ENCODE data around the gene ZNF574.

The ZNF574 gene

DNA sequence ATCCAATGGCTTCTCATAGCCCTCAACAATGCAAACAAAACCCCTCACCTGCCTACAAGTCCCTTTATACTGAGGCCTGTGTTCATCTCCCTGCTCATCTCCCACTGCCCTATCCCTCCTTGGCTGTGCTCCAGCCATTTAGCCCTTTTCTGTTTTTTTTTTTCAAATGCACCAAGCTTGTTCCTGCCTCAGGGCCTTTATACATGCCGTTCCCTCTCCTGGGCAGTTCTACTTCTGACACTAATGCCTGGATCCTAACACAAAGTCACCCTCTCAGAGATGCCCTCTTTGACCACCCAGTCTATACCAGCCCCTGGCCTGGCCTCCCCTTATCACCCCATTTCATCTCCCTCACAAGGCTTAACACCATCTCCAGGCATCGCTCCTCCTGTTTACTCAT lies 26.9 kb downstream of the ZNF574 start:
- no peak for DNase-seq (ENCODE audit: low read depth)

DNA sequence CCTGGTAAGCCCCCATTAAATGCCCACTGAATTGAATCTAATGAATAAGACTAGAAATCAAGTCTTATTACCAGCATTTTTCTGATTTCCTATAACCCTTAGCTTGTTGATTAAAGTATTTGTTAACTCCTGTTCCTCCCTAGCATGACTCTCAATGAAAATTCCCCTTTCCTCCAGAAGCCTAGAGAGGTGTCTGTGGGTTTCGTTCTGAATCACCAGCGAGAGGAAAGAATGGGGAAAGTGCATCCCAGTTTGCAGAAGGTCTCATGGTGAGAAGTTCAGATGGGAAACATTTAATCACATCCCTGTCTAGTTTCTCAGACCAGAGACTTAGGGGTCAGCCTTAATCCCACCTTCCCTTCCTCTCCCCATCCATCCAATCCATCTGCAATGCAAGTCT lies 29.4 kb downstream of the ZNF574 start:
- no peak for DNase-seq (ENCODE audit: low read depth)

DNA sequence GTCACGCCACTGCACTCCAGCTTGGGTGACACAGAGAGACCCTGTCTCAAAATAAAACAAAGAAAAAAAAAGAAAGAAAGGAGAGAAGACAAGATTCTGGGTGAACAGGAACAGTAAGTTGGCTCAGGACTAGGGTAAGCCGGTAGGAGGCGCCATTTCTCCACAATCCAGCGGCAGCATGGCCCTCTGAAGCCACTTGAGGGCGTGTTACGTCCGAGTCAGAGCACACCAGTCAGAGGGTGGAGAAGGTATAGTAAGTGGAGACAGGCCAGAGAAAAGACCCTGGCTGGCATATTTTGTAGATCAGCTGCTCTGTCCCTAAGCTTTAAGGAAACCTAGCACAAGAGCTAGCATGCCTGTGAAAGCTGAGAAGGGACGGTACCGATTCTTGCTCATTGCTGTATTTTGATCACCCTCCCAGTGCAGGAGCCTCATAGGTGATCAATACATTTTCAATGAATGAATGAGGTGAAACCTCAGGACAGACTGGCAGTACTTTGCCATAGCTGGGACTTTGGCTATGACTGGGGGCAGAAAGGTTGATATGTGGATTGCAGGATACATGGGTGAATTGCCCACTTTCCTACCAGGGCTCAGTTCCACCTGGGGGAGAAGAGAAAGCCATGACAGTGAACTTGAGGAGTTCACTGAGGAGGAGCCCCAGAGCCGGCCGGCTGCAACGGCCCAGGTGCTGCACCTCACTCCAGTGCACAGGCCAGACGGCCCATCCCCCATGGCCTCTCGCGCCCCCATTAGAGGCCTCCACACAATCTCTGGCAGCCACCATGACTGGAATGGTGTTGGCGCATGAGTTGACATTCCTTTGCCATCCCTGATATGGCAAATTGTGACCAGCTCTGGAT lies 32.8 kb downstream of the ZNF574 start:
- DNase-seq (ENCODE audit: low read depth) = peak; percentile 74

DNA sequence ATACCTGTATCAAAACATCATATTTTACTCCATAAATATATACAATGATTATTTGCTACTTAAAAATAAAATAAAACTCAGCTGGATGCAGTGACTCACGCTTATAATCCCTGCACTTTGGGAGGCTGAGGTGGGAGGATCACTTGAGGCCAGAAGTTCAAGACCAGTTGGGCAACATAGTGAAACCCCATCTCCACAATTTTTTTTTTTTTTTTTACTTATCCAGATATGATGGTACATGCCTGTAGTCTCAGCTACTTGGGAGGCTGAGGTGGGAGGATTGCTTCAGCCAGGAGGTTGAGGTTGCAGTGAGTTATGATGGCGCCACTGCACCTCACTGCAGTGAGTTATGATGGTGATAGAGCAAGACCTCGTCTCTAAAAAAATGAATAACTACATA lies 33.9 kb downstream of the ZNF574 start:
- DNase-seq (ENCODE audit: low read depth) = no peak

DNA sequence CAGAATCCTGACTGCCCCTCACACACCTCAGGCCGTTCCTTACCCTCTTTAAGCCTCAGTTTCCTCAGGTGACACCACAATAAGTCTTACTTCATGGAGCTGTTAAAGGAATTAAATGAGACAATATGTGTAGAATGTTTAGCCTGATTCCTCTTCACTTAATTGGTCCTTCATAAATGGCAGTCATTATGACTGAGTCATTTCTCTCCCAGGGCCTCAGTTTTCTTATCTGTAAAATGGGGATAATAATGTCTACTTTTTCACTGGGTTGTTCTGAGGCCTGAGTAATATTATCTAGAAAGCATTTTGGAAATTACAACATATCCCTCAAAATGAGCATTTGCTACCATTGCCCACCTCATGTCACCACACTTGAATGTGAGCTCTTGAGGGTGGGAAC lies 34.7 kb downstream of the ZNF574 start:
- DNase-seq (ENCODE audit: low read depth) = no peak

DNA sequence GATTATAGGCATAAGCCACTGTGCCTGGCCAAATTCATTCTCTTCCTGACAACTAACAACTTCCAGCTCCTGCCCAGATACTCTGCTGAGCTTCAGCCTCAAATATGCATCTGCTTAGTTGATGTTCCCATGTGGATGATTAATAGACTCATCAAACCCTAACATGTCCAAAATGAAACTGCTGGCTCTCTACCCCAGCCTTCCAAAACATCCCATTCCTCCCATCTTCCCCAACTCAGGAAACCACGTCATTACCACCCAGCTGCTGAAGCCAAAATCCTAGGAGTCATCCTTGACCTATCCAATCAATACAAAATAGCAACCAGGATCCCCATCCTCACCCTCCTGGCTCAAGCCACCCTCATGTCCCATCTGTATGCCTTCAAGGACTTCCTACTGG lies 35.4 kb downstream of the ZNF574 start:
- no peak for DNase-seq (ENCODE audit: low read depth)

DNA sequence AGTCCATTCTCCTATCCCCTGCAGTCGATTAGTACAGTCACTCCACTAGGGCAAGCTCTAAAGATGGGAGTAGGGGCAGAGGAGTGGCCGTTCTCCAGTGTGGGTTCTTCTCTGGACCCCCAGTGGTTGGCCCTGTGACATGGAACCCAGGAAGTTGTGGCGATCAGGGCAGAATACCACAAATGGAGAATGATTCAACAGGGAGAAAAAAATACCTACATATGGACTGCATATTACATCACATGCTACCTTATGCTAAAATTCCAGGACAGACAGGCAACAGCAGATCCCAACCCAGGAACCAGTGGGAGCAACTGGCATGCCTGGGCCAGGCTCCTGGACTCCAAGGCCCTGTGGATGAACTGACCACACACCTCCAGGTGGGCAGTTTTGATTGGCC lies 35.8 kb downstream of the ZNF574 start:
- no peak for DNase-seq (ENCODE audit: low read depth)

DNA sequence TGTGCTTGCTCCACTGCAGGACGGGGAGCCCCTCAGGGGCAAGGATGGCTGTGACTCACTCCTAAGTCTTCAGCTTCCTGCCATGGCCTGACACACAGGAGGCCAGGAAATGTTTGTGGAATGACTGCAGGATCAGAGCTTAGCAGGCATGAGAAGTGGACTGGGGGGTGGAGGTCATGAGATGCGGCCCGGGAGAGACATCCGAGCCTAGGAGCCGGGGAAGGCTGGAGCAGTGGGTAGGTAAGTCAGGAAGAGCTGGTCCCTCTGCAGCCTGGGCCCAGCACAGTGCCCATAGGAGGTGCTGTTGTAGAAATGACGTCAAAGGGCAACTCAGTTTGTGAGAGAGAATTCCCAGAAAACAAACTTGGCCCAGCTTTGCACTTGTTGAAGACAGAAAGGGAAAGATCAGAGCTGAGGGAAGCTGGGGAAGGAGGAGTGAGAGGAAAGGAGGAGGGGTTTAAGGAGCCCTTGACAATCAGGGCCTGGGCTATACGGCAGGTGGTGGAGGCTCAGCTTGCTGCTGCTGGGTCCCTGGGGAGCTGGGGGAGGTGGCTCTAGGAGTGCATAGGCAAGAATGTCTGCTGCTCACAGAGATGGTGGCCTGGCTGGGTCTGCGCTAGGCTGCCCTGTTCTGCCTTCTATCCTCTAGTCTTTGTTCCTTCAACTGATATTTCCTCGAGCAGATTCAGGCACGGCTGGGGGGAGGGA lies 37.8 kb downstream of the ZNF574 start:
- DNase-seq (ENCODE audit: low read depth) = no peak

DNA sequence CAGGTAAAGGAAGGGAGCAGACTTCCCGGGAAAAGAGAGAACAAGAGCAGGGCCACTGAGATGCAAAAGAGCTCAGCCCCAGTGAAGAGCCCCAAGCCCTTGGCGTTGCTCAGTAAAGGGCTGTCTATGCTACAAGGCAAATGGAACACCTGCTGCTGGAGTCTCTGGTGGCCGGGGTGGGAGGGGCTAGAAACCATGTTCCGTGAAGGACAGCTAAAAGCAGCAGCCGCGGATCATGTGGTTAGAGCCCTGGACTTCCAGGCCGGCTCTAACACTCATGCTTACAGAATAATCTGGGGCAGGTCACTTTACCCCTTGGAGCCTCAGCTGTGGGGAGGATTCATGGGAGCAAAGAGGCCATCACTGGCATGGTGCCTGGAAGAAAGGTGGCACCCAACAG lies 38.4 kb downstream of the ZNF574 start:
- DNase-seq (ENCODE audit: low read depth) = no peak

DNA sequence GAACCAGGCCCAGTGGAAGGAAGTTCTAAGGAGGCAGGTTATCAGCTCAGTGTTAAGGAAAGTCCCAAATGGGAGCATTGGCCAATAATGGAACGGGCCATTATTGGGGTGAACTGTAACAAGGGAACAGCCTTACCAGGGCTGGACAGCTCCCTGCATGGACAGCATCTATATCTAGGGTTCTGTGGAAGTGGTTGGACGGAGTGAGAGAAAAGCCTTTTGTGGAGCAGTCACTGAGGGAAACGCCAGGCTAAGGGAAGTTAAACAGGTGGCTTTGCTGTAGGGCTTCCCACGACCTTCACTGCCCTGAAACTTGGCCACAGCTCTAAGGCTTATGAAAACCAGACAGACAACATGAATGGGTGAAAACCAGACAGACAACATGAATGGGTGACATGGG lies 39.3 kb downstream of the ZNF574 start:
- no peak for DNase-seq (ENCODE audit: low read depth)

DNA sequence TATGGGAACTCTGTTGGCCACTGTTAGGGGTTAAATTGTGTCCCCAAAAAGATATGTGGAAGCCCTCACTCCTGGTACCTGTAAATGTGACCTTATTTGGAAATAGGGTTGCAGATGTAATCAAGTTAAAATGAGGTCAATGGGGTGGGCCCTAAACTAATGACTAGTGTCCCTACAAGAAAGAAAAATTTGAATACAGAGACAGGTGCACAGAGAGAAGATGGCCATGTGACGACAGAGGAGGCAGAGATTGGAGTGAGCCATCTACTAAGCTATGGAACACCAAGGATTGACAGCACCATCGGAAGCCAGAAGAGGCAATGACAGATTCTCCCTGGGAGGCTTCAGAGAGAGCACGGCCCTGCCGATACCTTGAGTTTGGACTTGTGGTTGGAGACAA lies 39.7 kb downstream of the ZNF574 start:
- no peak for DNase-seq (ENCODE audit: low read depth)

DNA sequence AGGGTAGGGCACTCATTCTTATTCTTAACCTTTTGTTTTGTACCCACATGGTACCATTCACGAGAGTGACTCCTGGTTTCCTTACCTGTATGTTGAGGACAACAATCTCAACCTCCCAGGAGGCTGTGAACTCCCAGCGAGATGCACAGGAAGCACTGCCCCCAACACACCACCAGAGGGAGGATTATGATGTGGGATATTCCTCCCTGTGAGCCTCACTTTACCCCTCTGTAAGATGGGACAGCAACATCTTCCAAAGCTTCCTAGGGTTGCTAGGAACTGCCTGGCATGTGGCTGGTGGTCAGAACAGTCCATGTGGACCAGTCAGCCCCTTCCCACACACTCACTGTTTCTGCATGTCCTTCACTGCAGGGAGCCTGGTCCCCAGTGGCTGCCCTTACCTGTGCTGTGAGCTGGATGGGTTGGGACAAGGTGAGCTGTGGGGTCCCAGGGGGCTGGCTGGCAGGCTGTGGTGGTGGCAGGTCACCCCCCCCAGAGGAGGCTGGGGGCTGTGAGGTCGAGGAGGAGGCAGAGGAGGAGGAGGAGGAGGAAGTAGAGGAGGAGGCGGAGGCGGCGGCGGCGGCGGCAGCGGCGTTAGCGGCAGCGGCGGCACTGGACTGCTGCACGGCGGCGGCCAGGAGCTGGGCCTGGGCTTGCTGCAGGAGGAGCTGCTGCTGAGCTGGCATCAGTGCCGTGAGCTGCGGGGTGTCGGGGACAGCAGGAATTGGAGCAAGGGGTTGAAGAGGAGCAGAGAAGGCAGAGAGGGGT lies 40.5 kb downstream of the ZNF574 start:
- no peak for DNase-seq (ENCODE audit: low read depth)

DNA sequence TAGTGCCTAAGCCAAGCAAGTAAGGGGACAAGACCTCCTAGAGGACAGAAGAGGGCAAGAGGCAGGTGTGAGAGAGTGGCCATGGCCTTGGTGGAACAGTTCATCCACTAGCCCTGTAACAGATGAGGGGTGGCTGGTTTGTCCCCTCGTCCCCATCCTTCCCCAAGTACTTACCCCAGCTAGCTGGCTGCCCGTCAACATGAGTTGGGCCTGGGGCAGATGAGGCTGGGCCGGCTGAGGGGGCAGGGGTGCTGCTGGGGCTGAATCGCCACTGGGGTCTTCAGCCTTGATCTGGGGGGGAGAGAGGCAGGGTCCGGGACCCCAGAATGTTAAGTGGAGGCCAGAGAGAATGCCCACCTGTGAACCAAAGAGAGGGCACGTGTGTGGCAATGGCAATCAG lies 41.1 kb downstream of the ZNF574 start:
- DNase-seq (ENCODE audit: low read depth) = no peak

DNA sequence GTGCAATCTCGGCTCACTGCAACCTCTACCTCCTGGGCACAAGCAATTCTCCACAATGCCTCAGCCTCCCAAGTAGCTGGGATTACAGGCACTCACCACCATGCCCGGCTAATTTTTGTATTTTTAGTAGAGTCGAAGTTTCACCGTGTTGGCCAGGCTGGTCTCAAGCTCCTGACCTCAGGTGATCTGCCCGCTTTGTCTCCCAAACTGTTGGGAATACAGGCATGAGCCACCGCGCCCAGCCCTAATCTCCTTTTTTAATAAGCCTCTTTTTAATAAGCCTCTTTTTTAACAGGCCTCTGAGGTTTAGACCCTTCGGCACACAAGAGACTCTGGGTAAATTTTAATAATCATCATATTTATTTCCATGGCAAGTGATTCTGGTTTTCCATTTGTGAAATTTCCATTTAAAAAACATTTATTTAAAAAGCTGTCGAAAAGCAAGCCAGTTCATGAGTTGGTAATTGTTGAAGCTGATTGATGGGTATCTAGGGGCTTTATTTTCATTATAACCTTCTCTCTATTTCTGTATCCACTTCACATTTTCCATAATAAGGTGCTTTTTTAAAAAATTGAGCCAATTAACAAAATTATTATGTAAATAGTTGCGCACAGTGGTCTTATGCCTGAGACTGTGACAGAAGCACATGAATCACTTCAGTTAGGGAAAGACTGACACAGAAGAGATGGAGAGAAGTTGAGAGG lies 44.5 kb downstream of the ZNF574 start:
- DNase-seq (ENCODE audit: low read depth) = no peak

DNA sequence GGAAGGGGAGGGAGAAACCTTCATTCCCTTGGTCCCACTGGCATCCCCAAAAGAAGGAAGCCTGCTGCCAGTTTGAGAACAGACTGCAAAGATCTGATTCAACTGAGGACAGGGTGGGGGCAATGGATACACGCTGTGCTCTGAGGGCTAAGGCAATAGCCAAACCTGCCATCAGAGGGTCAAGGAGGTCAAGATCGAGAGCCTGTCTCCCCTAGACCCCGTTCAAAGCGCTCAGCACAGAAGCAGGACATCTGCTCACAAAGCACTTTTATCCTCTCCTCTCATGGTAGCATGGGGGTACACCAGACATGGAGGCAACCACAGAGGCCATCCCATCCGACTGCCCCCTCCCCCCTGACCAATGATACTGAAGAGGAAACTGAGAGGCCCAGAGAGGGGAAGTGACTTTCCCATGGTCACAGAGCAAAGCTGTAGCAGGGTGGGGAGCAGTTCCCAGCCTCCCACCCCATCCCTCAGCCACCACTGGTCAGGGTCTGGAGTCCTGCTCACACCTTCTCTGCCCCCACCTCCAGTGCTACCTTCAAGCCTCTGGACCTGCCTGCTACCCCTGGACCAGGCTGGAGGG lies 45.2 kb downstream of the ZNF574 start:
- no peak for DNase-seq (ENCODE audit: low read depth)

DNA sequence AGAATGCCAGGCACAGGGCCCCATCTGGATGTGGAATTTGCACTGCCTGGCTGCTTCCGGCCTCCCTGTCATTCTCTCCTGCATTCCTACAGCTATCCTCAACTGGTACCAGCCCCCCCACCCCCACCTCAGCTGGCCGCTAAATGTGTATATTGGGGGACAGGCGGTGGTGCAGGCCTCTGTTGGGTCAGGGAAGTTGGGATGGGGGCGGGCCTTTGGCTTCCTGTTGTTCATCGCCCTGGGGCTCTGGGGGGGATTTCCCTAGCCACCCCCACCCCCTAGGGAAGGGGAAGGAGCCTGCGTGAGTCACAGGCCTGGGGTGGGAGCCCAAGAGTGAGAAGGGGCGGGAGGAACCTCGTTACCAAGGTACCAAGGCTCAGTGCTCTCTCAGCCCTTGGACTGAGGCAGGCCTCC lies 45.7 kb downstream of the ZNF574 start:
- DNase-seq (ENCODE audit: low read depth) = peak; percentile 79

DNA sequence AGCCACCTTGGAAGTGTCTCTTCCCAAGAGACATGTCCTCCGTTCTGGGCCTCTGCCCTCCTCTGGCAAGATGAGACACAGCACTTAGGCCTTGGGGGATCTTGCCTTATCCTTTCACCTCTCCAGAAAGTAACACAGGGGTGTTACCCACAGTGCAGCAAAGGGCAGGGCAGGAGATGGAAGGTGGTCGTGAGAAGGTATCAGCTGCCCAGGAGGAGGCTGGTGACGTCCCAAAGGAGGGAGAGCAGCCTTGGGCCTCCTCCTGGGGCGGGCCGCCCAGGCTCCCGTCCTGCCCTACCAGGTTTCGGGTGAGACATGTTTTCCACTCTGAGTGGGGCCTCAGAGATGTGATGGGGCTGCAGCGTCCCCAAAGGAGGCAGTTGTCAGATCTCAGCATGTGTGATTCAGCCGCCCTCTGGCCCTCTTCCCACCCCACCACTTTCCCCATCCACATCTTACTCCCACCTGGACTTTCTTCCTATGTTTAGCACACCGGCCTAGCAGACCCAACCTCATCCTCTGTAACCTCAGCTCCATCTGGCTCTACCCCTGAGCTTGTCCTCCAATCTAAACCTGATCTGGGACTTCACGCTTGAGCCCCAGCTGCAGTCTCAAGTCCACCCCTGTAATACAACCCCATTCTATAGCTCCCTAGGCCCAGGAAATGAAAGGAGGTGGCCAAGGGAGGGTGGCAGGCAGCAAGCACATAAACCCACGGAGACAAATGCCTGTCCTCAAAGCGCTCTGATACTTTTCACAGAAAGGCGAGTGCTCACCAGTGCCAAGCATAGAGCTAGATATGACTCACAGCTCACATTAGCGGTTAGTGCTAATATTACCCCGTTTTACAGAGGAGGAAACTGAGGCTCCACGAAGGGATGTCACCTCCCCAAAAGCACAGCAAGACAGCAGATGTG lies 47.0 kb downstream of the ZNF574 start:
- DNase-seq (ENCODE audit: low read depth) = peak; percentile 47

DNA sequence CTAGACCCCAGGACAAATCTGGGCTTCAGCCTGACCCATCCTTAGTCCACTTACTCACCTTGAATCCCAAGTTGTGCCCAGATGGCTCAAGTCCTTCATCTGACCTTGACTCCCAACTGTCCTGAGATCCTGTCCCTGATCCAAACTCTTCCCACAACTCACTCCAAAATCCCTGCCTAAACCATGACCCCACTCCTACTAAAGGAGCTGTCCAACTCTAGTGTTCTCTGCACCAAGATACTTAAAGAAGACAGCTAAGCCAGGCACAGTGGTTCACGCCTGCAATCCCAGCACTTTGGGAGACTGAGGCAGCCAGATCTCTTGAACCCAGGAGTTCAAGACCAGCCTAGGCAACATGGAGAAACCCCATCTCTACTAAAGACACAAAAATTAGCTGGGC lies 47.8 kb downstream of the ZNF574 start:
- no peak for DNase-seq (ENCODE audit: low read depth)

DNA sequence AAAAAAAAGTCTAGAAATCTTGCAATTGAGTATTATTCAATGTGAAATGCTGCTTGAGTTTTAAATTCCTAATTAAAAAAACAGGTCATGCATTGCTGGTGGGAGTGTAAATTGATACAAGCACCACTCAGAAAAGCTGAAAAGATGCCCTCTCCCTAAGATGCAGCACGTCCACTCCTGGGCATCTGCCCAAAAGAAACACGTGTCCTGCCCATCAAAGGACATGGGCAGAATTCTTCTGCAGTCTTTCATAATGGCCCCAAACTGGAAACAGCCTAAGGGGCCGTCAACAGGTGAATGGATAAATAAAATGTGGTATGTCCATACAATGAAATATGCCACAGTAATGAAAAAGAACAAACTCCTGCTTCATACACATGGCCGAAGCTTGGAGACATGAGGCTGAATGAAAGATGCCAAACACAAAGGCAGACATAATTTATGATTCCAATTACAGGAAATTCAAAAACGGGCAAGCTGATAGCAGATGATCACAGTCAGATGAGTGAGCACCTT lies 48.5 kb downstream of the ZNF574 start:
- no peak for DNase-seq (ENCODE audit: low read depth)

DNA sequence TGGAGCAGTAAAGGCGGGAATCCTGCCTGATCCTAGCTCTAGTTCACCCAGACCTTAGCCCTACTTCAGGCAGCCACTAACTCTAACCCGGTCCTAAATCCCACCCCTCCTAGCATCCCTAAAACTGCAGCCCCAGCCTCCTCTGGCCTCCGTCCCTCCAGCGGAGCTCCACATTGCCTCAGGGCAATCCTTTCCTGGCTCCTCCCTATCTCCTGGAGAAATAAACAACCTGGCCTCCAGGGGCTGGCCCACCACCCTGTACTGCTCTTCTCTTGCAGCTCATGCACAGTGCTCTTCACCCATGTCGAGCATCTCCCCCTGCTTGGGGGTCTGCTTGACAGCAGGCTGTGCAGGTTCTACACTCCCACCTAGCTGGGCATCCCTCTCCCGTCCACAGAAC lies 49.6 kb downstream of the ZNF574 start:
- no peak for DNase-seq (ENCODE audit: low read depth)

DNA sequence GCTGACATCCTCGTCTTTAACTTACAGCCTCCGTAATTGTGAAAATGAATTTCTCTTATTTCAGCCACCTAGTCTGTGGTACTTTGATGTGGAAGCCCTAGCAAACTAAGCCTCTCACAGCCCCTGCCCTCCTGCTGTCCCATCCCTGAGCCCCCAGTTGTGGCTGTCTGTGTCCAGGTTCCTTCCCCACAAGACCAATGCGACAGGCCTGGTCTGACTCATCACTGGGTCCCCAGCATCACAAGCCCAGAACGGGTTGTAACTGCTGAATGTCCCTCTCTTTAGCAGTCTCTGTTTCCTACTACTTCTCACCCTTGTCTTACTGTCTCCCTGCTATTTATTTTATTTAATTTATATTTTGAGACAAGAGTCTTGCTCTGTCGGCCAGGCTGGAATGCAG lies 50.6 kb downstream of the ZNF574 start:
- no peak for DNase-seq (ENCODE audit: low read depth)

Data from stimulated activated CD8-positive, alpha-beta memory T cell treated with anti-CD3 and anti-CD28 coated beads, Interleukin-12 subunit alpha, Interleukin-12 subunit beta, amount 100 ng/mL, for 4 hours (primary cell).